ENCODE results near the gene GRM8.

GRCh38 chr7:126685596-126685995 is 567.1 kb downstream of the GRM8 start:
- no peak for TF ChIP-seq POLR2AphosphoS5 (IDR thresholded peaks at IDR 0.05; ENCODE audit: low read depth, low read length)
- no peak for TF ChIP-seq REST (IDR thresholded peaks at IDR 0.05; ENCODE audit: insufficient read depth in 1 of 2, low read depth in 2 of 2, low read length in 2 of 2)
- no peak for TF ChIP-seq SIN3A (IDR thresholded peaks at IDR 0.05; ENCODE audit: borderline replicate concordance, insufficient read depth, low read length)
- TF ChIP-seq TAF1 (IDR thresholded peaks at IDR 0.05; ENCODE audit: borderline replicate concordance, insufficient read depth, low read length): no peak
- TF ChIP-seq FOXP2 (optimal IDR thresholded peaks at IDR 0.05; ENCODE audit: borderline replicate concordance, extremely low read depth, extremely low read length, insufficient read depth): no peak

All from PFSK-1 (cell line).